A673 (cell line): ENCODE results near the gene IL26.

ENCODE experiments used
- EZH2 ChIP-seq: fragments of 200-600 bp; sonication (generic); IDR thresholded peaks from 2 replicates; pipeline ENCODE4 v1.6.1; 2017; ENCODE audit warnings: borderline replicate concordance, low read depth, mild to moderate bottlenecking, mixed read lengths, antibody characterized with exemption, low read length; ENCODE audit not compliant: poor library complexity, severe bottlenecking
- TF ChIP-seq, protein P1 (sequence below): fragments of 300-800, 200-600 bp; sonication (generic); conservative IDR thresholded peaks from 2 replicates; pipeline ENCODE4 v1.5.1; 2017; ENCODE audit warnings: low read depth, mild to moderate bottlenecking, antibody characterized with exemption, low read length, moderate library complexity, mixed read lengths

DNA sequence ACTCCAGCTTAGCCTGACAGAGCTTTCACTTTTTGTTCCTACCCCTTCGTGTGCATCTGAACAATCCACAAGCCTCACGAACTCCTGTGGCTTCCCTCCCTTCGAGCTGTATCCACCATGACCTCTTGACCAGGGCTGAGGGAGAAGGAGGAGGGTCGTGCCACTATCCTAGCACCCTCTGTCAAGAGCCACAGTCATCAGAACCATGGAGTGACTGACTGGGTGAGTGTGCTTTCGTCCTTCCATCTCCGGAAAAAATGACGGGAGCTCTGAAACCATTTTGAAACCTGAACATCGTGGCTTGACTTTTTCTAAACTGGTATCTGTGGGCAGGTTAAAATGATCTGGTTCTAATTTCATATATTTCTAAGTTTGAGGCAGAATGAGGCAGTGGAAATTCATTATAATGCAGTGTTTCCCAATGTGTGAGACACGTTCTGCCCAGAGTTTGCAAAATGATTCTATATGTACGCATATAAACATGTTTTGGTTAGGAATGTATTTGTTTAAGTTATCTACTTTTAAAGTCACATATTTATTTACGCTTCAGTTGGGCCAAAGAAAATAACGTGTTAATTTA, 27.0 kb downstream of the IL26 start:
- TF ChIP-seq, protein P1, sequence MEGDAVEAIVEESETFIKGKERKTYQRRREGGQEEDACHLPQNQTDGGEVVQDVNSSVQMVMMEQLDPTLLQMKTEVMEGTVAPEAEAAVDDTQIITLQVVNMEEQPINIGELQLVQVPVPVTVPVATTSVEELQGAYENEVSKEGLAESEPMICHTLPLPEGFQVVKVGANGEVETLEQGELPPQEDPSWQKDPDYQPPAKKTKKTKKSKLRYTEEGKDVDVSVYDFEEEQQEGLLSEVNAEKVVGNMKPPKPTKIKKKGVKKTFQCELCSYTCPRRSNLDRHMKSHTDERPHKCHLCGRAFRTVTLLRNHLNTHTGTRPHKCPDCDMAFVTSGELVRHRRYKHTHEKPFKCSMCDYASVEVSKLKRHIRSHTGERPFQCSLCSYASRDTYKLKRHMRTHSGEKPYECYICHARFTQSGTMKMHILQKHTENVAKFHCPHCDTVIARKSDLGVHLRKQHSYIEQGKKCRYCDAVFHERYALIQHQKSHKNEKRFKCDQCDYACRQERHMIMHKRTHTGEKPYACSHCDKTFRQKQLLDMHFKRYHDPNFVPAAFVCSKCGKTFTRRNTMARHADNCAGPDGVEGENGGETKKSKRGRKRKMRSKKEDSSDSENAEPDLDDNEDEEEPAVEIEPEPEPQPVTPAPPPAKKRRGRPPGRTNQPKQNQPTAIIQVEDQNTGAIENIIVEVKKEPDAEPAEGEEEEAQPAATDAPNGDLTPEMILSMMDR = no peak
- TF ChIP-seq EZH2 = no peak
